PC-3 (cell line): ENCODE measurements around the gene USP28.

Source experiments
- CTCF ChIP-seq: fragments of 300-600 bp; sonication (generic); conservative IDR thresholded peaks from 2 replicates; pipeline ENCODE4 v1.5.1; 2017; ENCODE audit warnings: antibody characterized with exemption, low read depth, mild to moderate bottlenecking, low read length
- EZH2 ChIP-seq: fragments of 300-600 bp; sonication (generic); IDR thresholded peaks from one replicate; pipeline ENCODE4 v1.6.1; 2017; ENCODE audit warnings: antibody characterized with exemption, mild to moderate bottlenecking, low read length; ENCODE audit not compliant: unreplicated experiment
- EZH2phosphoT487 ChIP-seq: fragments of 300-600 bp; sonication (generic); IDR thresholded peaks from 2 replicates; pipeline ENCODE4 v1.6.1; 2018; ENCODE audit warnings: mild to moderate bottlenecking, antibody characterized with exemption, low read length, borderline replicate concordance

- no peak for TF ChIP-seq EZH2phosphoT487
- TF ChIP-seq CTCF, result no peak
- TF ChIP-seq EZH2, result no peak
These were observed at the start of gene USP28 for GRCh38 chr11:113875234-113876073.
